Body of pancreas (tissue), 4 donors: ENCODE measurements around the gene S100A1. TPM values are rescaled to one million over a fixed set of nuclear protein-coding genes. Genes with fewer than 3 reads are reported as not detected.
"Not testable (repeated sequence)": the region's sequence is repeated elsewhere in the genome, so short reads cannot be mapped to it uniquely, and the experiment has no call there.

Source experiments
- ATAC-seq: fragments of 150-250 bp; one replicate; pipeline ENCODE4 v1.9.1; 2016
- DNase-seq, 4 donors: peaks; one replicate each; pipeline ENCODE4 v3.0.0-alpha.2; 2019
- H3K27ac ChIP-seq, 4 donors: fragments of 200-600 bp; sonication (generic); 1 replicate in 3 of 4; 2 replicates in 1 of 4; pipeline versions ENCODE4 v1.5.1 to v1.6.1; 2016 to 2019; ENCODE audit warnings: mild to moderate bottlenecking in 1 of 4, mixed read lengths in 1 of 4, moderate library complexity in 1 of 4
- H3K27me3 ChIP-seq, 2 donors: fragments of 200-600 bp; sonication (generic); one replicate each; pipeline ENCODE4 v1.6.0; 2016; ENCODE audit warnings: mild to moderate bottlenecking in 1 of 2
- H3K36me3 ChIP-seq, 2 donors: fragments of 200-600 bp; sonication (generic); replicated peaks in 1 of 2; 2 replicates each; pipeline ENCODE4 v1.5.1; 2016; ENCODE audit warnings: low read depth in 2 of 2; ENCODE audit not compliant: insufficient read depth in 1 of 2
- H3K4me1 ChIP-seq: fragments of 200-600 bp; sonication (generic); one replicate; pipeline ENCODE4 v1.6.0; 2016
- H3K4me3 ChIP-seq, 2 donors: fragments of 200-600 bp; sonication (generic); 1 replicate in 1 of 2; 2 replicates in 1 of 2; pipeline ENCODE4 v1.5.1; 2016 to 2019
- H3K9me3 ChIP-seq, 3 donors: fragments of 200-600 bp; sonication (generic); 1 replicate in 2 of 3; 2 replicates in 1 of 3; pipeline ENCODE4 v1.5.1; 2016
- CTCF ChIP-seq, 7 experiments: fragments of 450-650 bp in 4 of 7; fragments of 200-600 bp in 3 of 7; sonication (generic) in 3 of 7; IDR thresholded peaks; one replicate each; pipeline ENCODE4 v1.5.1; 2016 to 2019; ENCODE audit warnings: antibody characterized with exemption in 7 of 7
- POLR2A ChIP-seq, 3 donors: fragments of 450-650 bp; IDR thresholded peaks; one replicate each; pipeline ENCODE4 v1.6.1; 2016; ENCODE audit warnings: antibody characterized with exemption in 3 of 3, mild to moderate bottlenecking in 2 of 3
- WGBS, 2 donors: methylation state at CpG; one replicate each; pipeline ENCODE4 v1.1.5; 2017; 5-methylcytosine and 5-hydroxymethylcytosine counted together
- intact Hi-C: fragments of 100-400 bp; cut with DNase I; formaldehyde crosslinking; loops from one replicate; pipeline ENCODE4 v1.15.1; 2023
- total RNA-seq, 2 donors: library from RNA; depleted of rRNA; stranded (reverse); fragments of >200 nt; gene quantifications; one replicate each; pipeline ENCODE4 v1.1.0, GENCODE V29; 2016

Gene S100A1
- total RNA-seq, 2 donors from 2014 or later, result 7.3 to 57.0 TPM

- intact Hi-C loops, result no loop called here
- no peaks in the 10 kb centered on the region for H3K27me3 ChIP-seq
- DNase-seq (no peak), ATAC-seq (no peak)
- WGBS, 2 donors, result 70 to 82% methylated on average over 2 of the region's 2 CpGs
- H3K4me1 ChIP-seq, result no peaks in the 10 kb centered on the region
- H3K27ac ChIP-seq, result no peak overlapping the region
- H3K4me3 ChIP-seq, result no peak overlapping the region
- H3K36me3 ChIP-seq, result no peaks in the 10 kb centered on the region
- no peaks in the 10 kb centered on the region for H3K9me3 ChIP-seq
- TF ChIP-seq CTCF (IDR thresholded peaks at IDR 0.05), result no peak
- TF ChIP-seq POLR2A (IDR thresholded peaks at IDR 0.05), result no peak
Observed at GRCh38 chr1:153583976-153584375, 44.3 kb upstream of the S100A1 start.

- H3K36me3 ChIP-seq, result no peaks in the 10 kb centered on the region
- DNase-seq, result no peak
- H3K4me3 ChIP-seq, result no peak overlapping the region
- WGBS, 2 donors, result 81 to 86% methylated on average over 1 of the region's 1 CpG
- H3K4me1 ChIP-seq, result no peaks in the 10 kb centered on the region
- no peak for ATAC-seq
- no peaks in the 10 kb centered on the region for H3K27me3 ChIP-seq
- intact Hi-C loops, result no loop called here
- no peaks in the 10 kb centered on the region for H3K9me3 ChIP-seq
- no peak overlapping the region for H3K27ac ChIP-seq
- no peak for TF ChIP-seq POLR2A (IDR thresholded peaks at IDR 0.05)
- no peak for TF ChIP-seq CTCF (IDR thresholded peaks at IDR 0.05)
Observed at GRCh38 chr1:153585006-153585405, 43.2 kb upstream of the S100A1 start.

GRCh38 chr1:153586347-153586746, 41.9 kb upstream of the S100A1 start:
- Histone ChIP-seq H3K9me3 (no peaks in the 10 kb centered on the region), H3K27ac (no peak overlapping the region), H3K4me1 (no peaks in the 10 kb centered on the region), H3K4me3 (no peak overlapping the region), H3K27me3 (no peaks in the 10 kb centered on the region), H3K36me3 (no peaks in the 10 kb centered on the region)
- WGBS, 2 donors, result 54 to 73% methylated on average over 1 of the region's 1 CpG
- TF ChIP-seq POLR2A (IDR thresholded peaks at IDR 0.05), result no peak
- TF ChIP-seq CTCF (IDR thresholded peaks at IDR 0.05), result no peak
- no peak for ATAC-seq
- no peak for DNase-seq
- intact Hi-C loops, result no loop called here

- H3K27me3 ChIP-seq, result no peaks in the 10 kb centered on the region
- no peak for TF ChIP-seq POLR2A (IDR thresholded peaks at IDR 0.05)
- no peak for TF ChIP-seq CTCF (IDR thresholded peaks at IDR 0.05)
- no peak for DNase-seq
- WGBS, 2 donors, result 45 to 57% methylated on average over 5 of the region's 5 CpGs
- intact Hi-C loops, result no loop called here
- no peak for ATAC-seq
- H3K4me1 ChIP-seq, result no peaks in the 10 kb centered on the region
- no peak overlapping the region for H3K4me3 ChIP-seq
- no peak overlapping the region for H3K27ac ChIP-seq
- H3K9me3 ChIP-seq, result no peaks in the 10 kb centered on the region
- H3K36me3 ChIP-seq, result no peaks in the 10 kb centered on the region
Observed at GRCh38 chr1:153587314-153587713, 40.9 kb upstream of the S100A1 start.

GRCh38 chr1:153588033-153588432, 40.2 kb upstream of the S100A1 start:
- 87 to 95% methylated on average over 10 of the region's 10 CpGs for WGBS, 2 donors
- intact Hi-C loops, H3K27ac ChIP-seq, H3K4me3 ChIP-seq, DNase-seq, H3K27me3 ChIP-seq, H3K9me3 ChIP-seq, H3K4me1 ChIP-seq, ATAC-seq, H3K36me3 ChIP-seq: not testable (repeated sequence)
